Measurements from ENCODE around the gene BORCS5. TPM values are rescaled to one million over a fixed set of nuclear protein-coding genes. Genes with fewer than 3 reads are reported as not detected.

The BORCS5 gene
- total and polyA plus RNA-seq, 5 donors from 2014 or later = 25.0 to 39.2 (median 36.2) TPM

GRCh38 chr12:12441429-12441807 is 84.5 kb downstream of the BORCS5 start:
- H3K27ac Mint-ChIP-seq = peak overlapping the region; percentile 92 to 99 (median 98)
- H3K9me3 ChIP-seq (ENCODE audit: control insufficient read depth in 2 of 2, low read length in 2 of 2) = no peaks in the 10 kb centered on the region
- H3K36me3 ChIP-seq (ENCODE audit: control insufficient read depth, insufficient read depth, low read length) = peaks cover 7% of the 10 kb centered on the region
- peak overlapping the region; percentile 91 for H3K27ac ChIP-seq (ENCODE audit: insufficient read depth, low read length, poor library complexity, severe bottlenecking)
- H3K4me1 ChIP-seq (ENCODE audit: control insufficient read depth, insufficient read depth, low read length, poor library complexity, severe bottlenecking) = peaks cover 81% of the 10 kb centered on the region
- ATAC-seq (ENCODE audit: low read depth in 2 of 2) (no peak), DNase-seq (peak in 1 of 3 donors; percentile 32)
- no peaks in the 10 kb centered on the region for H3K9me3 Mint-ChIP-seq
- H3K4me3 ChIP-seq (ENCODE audit: low read depth, low read length) = peak overlapping the region; percentile 61
- H3K27me3 Mint-ChIP-seq = no peaks in the 10 kb centered on the region
- peaks cover 33 to 88% (median 70%) of the 10 kb centered on the region in 4 donors for H3K4me1 Mint-ChIP-seq
- H3K27me3 ChIP-seq (ENCODE audit: control insufficient read depth, insufficient read depth, low read length) = no peaks in the 10 kb centered on the region
- H3K4me3 Mint-ChIP-seq = peak overlapping the region; percentile 17 to 82 (median 63)
- H3K36me3 Mint-ChIP-seq = peaks cover 9% of the 10 kb centered on the region

GRCh38 chr12:12441843-12442461 is 85.1 kb downstream of the BORCS5 start:
- Histone ChIP-seq H3K27me3 (ENCODE audit: control insufficient read depth, insufficient read depth, low read length) (no peaks in the 10 kb centered on the region), H3K27ac (ENCODE audit: insufficient read depth, low read length, poor library complexity, severe bottlenecking) (peak overlapping the region; percentile 91), H3K4me1 (ENCODE audit: control insufficient read depth, insufficient read depth, low read length, poor library complexity, severe bottlenecking) (peaks cover 81% of the 10 kb centered on the region), H3K4me3 (ENCODE audit: low read depth, low read length) (peak overlapping the region; percentile 61), H3K9me3 (ENCODE audit: control insufficient read depth in 2 of 2, low read length in 2 of 2) (no peaks in the 10 kb centered on the region), H3K36me3 (ENCODE audit: control insufficient read depth, insufficient read depth, low read length) (peaks cover 2% of the 10 kb centered on the region)
- peak; percentile 41 to 85 (median 80) for DNase-seq
- peak; percentile 84 to 92 for ATAC-seq (ENCODE audit: low read depth in 2 of 2)
- Mint-ChIP-seq H3K4me1 (peaks cover 37 to 92% (median 73%) of the 10 kb centered on the region in 4 donors), H3K27me3 (no peaks in the 10 kb centered on the region), H3K27ac (peak overlapping the region; percentile 92 to 99 (median 98)), H3K9me3 (no peaks in the 10 kb centered on the region), H3K4me3 (peak overlapping the region; percentile 17 to 82 (median 63)), H3K36me3 (peaks cover 8% of the 10 kb centered on the region)

GRCh38 chr12:12442548-12443071 is 85.7 kb downstream of the BORCS5 start:
- Mint-ChIP-seq H3K4me1 (peaks cover 35 to 92% (median 75%) of the 10 kb centered on the region in 4 donors), H3K4me3 (peak overlapping the region; percentile 49 to 82 (median 70)), H3K36me3 (peaks cover 8% of the 10 kb centered on the region), H3K27ac (peak overlapping the region; percentile 92 to 99 (median 98)), H3K9me3 (no peaks in the 10 kb centered on the region), H3K27me3 (no peaks in the 10 kb centered on the region)
- H3K27ac ChIP-seq (ENCODE audit: insufficient read depth, low read length, poor library complexity, severe bottlenecking) = peak overlapping the region; percentile 91
- ATAC-seq (ENCODE audit: low read depth in 2 of 2) (peak; percentile 2 to 8), DNase-seq (no peak)
- peaks cover 88% of the 10 kb centered on the region for H3K4me1 ChIP-seq (ENCODE audit: control insufficient read depth, insufficient read depth, low read length, poor library complexity, severe bottlenecking)
- H3K36me3 ChIP-seq (ENCODE audit: control insufficient read depth, insufficient read depth, low read length) = no peaks in the 10 kb centered on the region
- peak overlapping the region; percentile 61 for H3K4me3 ChIP-seq (ENCODE audit: low read depth, low read length)
- no peaks in the 10 kb centered on the region for H3K27me3 ChIP-seq (ENCODE audit: control insufficient read depth, insufficient read depth, low read length)
- H3K9me3 ChIP-seq (ENCODE audit: control insufficient read depth in 2 of 2, low read length in 2 of 2) = no peaks in the 10 kb centered on the region

- Histone ChIP-seq H3K9me3 (ENCODE audit: control insufficient read depth in 2 of 2, low read length in 2 of 2) (no peaks in the 10 kb centered on the region), H3K36me3 (ENCODE audit: control insufficient read depth, insufficient read depth, low read length) (no peaks in the 10 kb centered on the region), H3K27me3 (ENCODE audit: control insufficient read depth, insufficient read depth, low read length) (no peaks in the 10 kb centered on the region), H3K4me3 (ENCODE audit: low read depth, low read length) (no peak overlapping the region), H3K27ac (ENCODE audit: insufficient read depth, low read length, poor library complexity, severe bottlenecking) (peak overlapping the region; percentile 91), H3K4me1 (ENCODE audit: control insufficient read depth, insufficient read depth, low read length, poor library complexity, severe bottlenecking) (peaks cover 83% of the 10 kb centered on the region)
- Mint-ChIP-seq H3K4me3 (peak overlapping the region in 2 of 4 donors; percentile 25 to 26), H3K27me3 (no peaks in the 10 kb centered on the region), H3K36me3 (peaks cover 8% of the 10 kb centered on the region), H3K4me1 (peaks cover 35 to 85% (median 70%) of the 10 kb centered on the region in 4 donors), H3K9me3 (no peaks in the 10 kb centered on the region), H3K27ac (peak overlapping the region; percentile 92 to 99 (median 98))
- DNase-seq (no peak), ATAC-seq (ENCODE audit: low read depth in 2 of 2) (no peak)
These were observed 86.6 kb downstream of the BORCS5 start for GRCh38 chr12:12443431-12443878.

- Mint-ChIP-seq H3K4me3 (peak overlapping the region in 3 of 4 donors; percentile 8 to 68 (median 50)), H3K27me3 (no peaks in the 10 kb centered on the region), H3K36me3 (peaks cover 17% of the 10 kb centered on the region), H3K27ac (peak overlapping the region; percentile 79 to 98 (median 92)), H3K9me3 (no peaks in the 10 kb centered on the region), H3K4me1 (peaks cover 31 to 75% (median 60%) of the 10 kb centered on the region in 4 donors)
- DNase-seq (peak in 2 of 3 donors; percentile 30 to 61), ATAC-seq (ENCODE audit: low read depth in 2 of 2) (no peak)
- Histone ChIP-seq H3K4me3 (ENCODE audit: low read depth, low read length) (no peak overlapping the region), H3K27ac (ENCODE audit: insufficient read depth, low read length, poor library complexity, severe bottlenecking) (peak overlapping the region; percentile 91), H3K36me3 (ENCODE audit: control insufficient read depth, insufficient read depth, low read length) (peaks cover 4% of the 10 kb centered on the region), H3K27me3 (ENCODE audit: control insufficient read depth, insufficient read depth, low read length) (no peaks in the 10 kb centered on the region), H3K4me1 (ENCODE audit: control insufficient read depth, insufficient read depth, low read length, poor library complexity, severe bottlenecking) (peaks cover 65% of the 10 kb centered on the region), H3K9me3 (ENCODE audit: control insufficient read depth in 2 of 2, low read length in 2 of 2) (no peaks in the 10 kb centered on the region)
These were observed 88.4 kb downstream of the BORCS5 start for GRCh38 chr12:12445165-12445881.

GRCh38 chr12:12445882-12446181 is 89.0 kb downstream of the BORCS5 start:
- no peaks in the 10 kb centered on the region for H3K9me3 Mint-ChIP-seq
- no peaks in the 10 kb centered on the region for H3K27me3 Mint-ChIP-seq
- Histone ChIP-seq H3K36me3 (ENCODE audit: control insufficient read depth, insufficient read depth, low read length) (peaks cover 4% of the 10 kb centered on the region), H3K4me3 (ENCODE audit: low read depth, low read length) (no peak overlapping the region), H3K9me3 (ENCODE audit: control insufficient read depth in 2 of 2, low read length in 2 of 2) (no peaks in the 10 kb centered on the region), H3K27me3 (ENCODE audit: control insufficient read depth, insufficient read depth, low read length) (no peaks in the 10 kb centered on the region), H3K4me1 (ENCODE audit: control insufficient read depth, insufficient read depth, low read length, poor library complexity, severe bottlenecking) (peaks cover 59% of the 10 kb centered on the region), H3K27ac (ENCODE audit: insufficient read depth, low read length, poor library complexity, severe bottlenecking) (peak overlapping the region; percentile 91)
- DNase-seq (no peak), ATAC-seq (ENCODE audit: low read depth in 2 of 2) (no peak)
- peaks cover 30 to 70% (median 54%) of the 10 kb centered on the region in 4 donors for H3K4me1 Mint-ChIP-seq
- peaks cover 17% of the 10 kb centered on the region for H3K36me3 Mint-ChIP-seq
- peak overlapping the region; percentile 17 to 98 (median 83) for H3K27ac Mint-ChIP-seq
- H3K4me3 Mint-ChIP-seq = peak overlapping the region in 1 of 4 donors; percentile 7

- H3K27ac ChIP-seq (ENCODE audit: insufficient read depth, low read length, poor library complexity, severe bottlenecking) = no peak overlapping the region
- Mint-ChIP-seq H3K4me1 (peaks cover 30 to 60% (median 45%) of the 10 kb centered on the region in 4 donors), H3K9me3 (no peaks in the 10 kb centered on the region), H3K27ac (peak overlapping the region in 2 of 3 donors; percentile 28 to 98), H3K36me3 (peaks cover 22% of the 10 kb centered on the region), H3K4me3 (peak overlapping the region in 1 of 4 donors; percentile 48), H3K27me3 (no peaks in the 10 kb centered on the region)
- no peaks in the 10 kb centered on the region for H3K9me3 ChIP-seq (ENCODE audit: control insufficient read depth in 2 of 2, low read length in 2 of 2)
- peaks cover 50% of the 10 kb centered on the region for H3K4me1 ChIP-seq (ENCODE audit: control insufficient read depth, insufficient read depth, low read length, poor library complexity, severe bottlenecking)
- no peak for DNase-seq
- no peak overlapping the region for H3K4me3 ChIP-seq (ENCODE audit: low read depth, low read length)
- H3K27me3 ChIP-seq (ENCODE audit: control insufficient read depth, insufficient read depth, low read length) = no peaks in the 10 kb centered on the region
- no peak for ATAC-seq (ENCODE audit: low read depth in 2 of 2)
- H3K36me3 ChIP-seq (ENCODE audit: control insufficient read depth, insufficient read depth, low read length) = peaks cover 4% of the 10 kb centered on the region
These were observed 89.9 kb downstream of the BORCS5 start for GRCh38 chr12:12446786-12447185.
